Hepatocyte (in vitro differentiated cells): ENCODE results near the gene TSPEAR. TPM values are rescaled to one million over a fixed set of nuclear protein-coding genes. Genes with fewer than 3 reads are reported as not detected.

Source experiments
- DNase-seq: peaks from one replicate; pipeline ENCODE4 v3.0.0-alpha.2; 2016; ENCODE audit warnings: low spot score
- H2AFZ ChIP-seq: fragments of 200-600 bp; sonication (generic); 2 replicates; pipeline ENCODE4 v1.6.0; 2016; ENCODE audit warnings: antibody characterized with exemption, mild to moderate bottlenecking
- H3K27ac ChIP-seq: fragments of 200-600 bp; sonication (generic); 2 replicates; pipeline ENCODE4 v1.5.1; 2016; ENCODE audit warnings: mild to moderate bottlenecking
- H3K27me3 ChIP-seq: fragments of 200-600 bp; sonication (generic); 2 replicates; pipeline ENCODE4 v1.6.1; 2016
- H3K36me3 ChIP-seq: fragments of 200-600 bp; sonication (generic); replicated peaks from 2 replicates; pipeline ENCODE4 v1.5.1; 2016; ENCODE audit warnings: low read depth; ENCODE audit not compliant: insufficient read depth
- H3K4me1 ChIP-seq: fragments of 200-600 bp; sonication (generic); 2 replicates; pipeline ENCODE4 v1.5.1; 2016; ENCODE audit warnings: mild to moderate bottlenecking, moderate library complexity; ENCODE audit not compliant: insufficient read depth
- H3K4me2 ChIP-seq: fragments of 200-600 bp; sonication (generic); 2 replicates; pipeline ENCODE4 v1.6.0; 2016
- H3K4me3 ChIP-seq: fragments of 200-600 bp; sonication (generic); 2 replicates; pipeline ENCODE4 v1.5.1; 2016; ENCODE audit warnings: mild to moderate bottlenecking
- H3K79me2 ChIP-seq: fragments of 200-600 bp; sonication (generic); 2 replicates; pipeline ENCODE4 v1.6.0; 2017; ENCODE audit warnings: mild to moderate bottlenecking
- H3K9me2 ChIP-seq: fragments of 200-600 bp; sonication (generic); replicated peaks from 2 replicates; pipeline ENCODE4 v1.6.0; 2017; ENCODE audit warnings: mild to moderate bottlenecking; ENCODE audit not compliant: insufficient read depth
- H3K9me3 ChIP-seq: fragments of 200-600 bp; sonication (generic); 2 replicates; pipeline ENCODE4 v1.5.1; 2016; ENCODE audit warnings: low read depth, mild to moderate bottlenecking
- H4K20me1 ChIP-seq: fragments of 200-600 bp; sonication (generic); 2 replicates; pipeline ENCODE4 v1.6.0; 2016; ENCODE audit warnings: mild to moderate bottlenecking; ENCODE audit not compliant: insufficient read depth, poor library complexity, severe bottlenecking
- EZH2 ChIP-seq: fragments of 200-600 bp; sonication (generic); IDR thresholded peaks from 2 replicates; pipeline ENCODE4 v1.6.1; 2016; ENCODE audit warnings: antibody characterized with exemption, mild to moderate bottlenecking, borderline replicate concordance
- EZH2phosphoT487 ChIP-seq: fragments of 200-600 bp; sonication (generic); IDR thresholded peaks from one replicate; pipeline ENCODE4 v1.6.1; 2018; ENCODE audit warnings: antibody characterized with exemption, mild to moderate bottlenecking, low read depth, moderate library complexity; ENCODE audit not compliant: unreplicated experiment, severe bottlenecking
- WGBS: methylation state at CpG from one replicate; pipeline ENCODE4 v1.1.6; 2016; ENCODE audit warnings: low lambda C conversion rate; ENCODE audit errors: missing lambda C conversion rate; 5-methylcytosine and 5-hydroxymethylcytosine counted together
- polyA plus RNA-seq: library from polyadenylated mRNA; unstranded; fragments of >200 nt; fragmentation: Nextera tagmentation; extraction: Ambion mirVana; gene quantifications from 2 replicates; pipeline ENCODE4 v1.2.1, GENCODE V29; 2016
- total RNA-seq: library from RNA; depleted of rRNA; stranded (reverse); fragments of >200 nt; gene quantifications from 2 replicates; pipeline ENCODE4 v1.2.3, GENCODE V29; 2014
- TF ChIP-seq, protein P1 (sequence below): fragments of 200-600 bp; sonication (generic); IDR thresholded peaks from 2 replicates; pipeline ENCODE4 v1.5.1; 2016; ENCODE audit warnings: antibody characterized with exemption, mild to moderate bottlenecking; ENCODE audit not compliant: poor library complexity

Gene TSPEAR
- total and polyA plus RNA-seq, 2 experiments from 2014 or later: 0.35 TPM; not detected in 1

DNA sequence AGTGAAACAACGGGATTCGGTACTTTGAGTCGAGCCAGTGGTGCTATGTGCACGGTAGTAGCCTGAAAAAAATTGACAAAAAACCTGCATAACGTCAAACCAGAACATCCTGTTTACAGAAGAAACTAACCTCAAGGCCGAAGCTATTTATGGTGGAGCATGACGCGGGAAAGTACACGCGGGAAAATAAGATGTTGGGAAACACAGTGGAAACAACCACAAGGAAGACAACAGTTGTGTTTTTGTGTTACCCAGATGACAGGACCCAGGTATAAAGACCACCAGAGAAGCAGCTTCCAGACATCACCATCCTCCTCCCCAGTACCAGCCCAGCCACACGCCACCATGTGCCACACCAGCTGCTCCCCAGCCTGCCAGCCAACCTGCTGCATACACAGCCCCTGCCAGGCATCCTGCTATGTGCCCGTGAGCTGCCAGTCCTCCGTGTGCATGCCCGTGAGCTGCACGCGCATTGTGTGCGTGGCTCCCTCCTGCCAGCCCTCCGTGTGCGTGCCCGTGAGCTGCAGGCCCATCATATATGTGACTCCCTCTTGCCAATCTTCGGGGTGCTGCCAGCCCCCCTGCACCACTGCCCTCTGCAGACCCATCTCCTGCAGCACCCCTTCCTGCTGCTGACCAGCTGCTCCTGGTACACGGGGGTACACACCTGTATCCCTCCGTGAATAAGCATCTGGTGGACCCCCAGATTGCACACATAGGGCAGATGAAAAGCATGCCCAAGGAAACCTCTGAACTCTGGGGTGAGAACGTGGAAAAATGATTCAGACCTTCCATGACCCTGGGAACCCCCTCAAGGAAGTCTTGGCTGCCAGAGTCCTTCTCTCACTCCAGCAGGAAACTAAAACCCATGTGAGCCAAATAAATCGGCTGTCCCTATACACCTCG, 53.5 kb downstream of the TSPEAR start, which contains the start of gene KRTAP12-3:
KRTAP12-3 (plus strand) TSS at position 298 of the 906 bp plus-strand sequence; CDS start at position 346, 48 bp downstream.
- Histone ChIP-seq H3K4me2 (no peak within 1 kb of the TSS), H3K36me3 (no peaks in the 10 kb centered on the region), H2AFZ (no peak within 1 kb of the TSS), H3K9me2 (no peaks in the 10 kb centered on the region), H3K27ac (no peak within 1 kb of the TSS), H3K9me3 (no peaks in the 10 kb centered on the region), H3K4me3 (no peak within 1 kb of the TSS), H3K79me2 (no peaks in the 10 kb centered on the region), H4K20me1 (no peaks in the 10 kb centered on the region), H3K27me3 (no peaks in the 10 kb centered on the region), H3K4me1 (no peaks in the 10 kb centered on the region)
- TF ChIP-seq EZH2phosphoT487 (no peak), EZH2 (no peak)
- TF ChIP-seq, protein P1, sequence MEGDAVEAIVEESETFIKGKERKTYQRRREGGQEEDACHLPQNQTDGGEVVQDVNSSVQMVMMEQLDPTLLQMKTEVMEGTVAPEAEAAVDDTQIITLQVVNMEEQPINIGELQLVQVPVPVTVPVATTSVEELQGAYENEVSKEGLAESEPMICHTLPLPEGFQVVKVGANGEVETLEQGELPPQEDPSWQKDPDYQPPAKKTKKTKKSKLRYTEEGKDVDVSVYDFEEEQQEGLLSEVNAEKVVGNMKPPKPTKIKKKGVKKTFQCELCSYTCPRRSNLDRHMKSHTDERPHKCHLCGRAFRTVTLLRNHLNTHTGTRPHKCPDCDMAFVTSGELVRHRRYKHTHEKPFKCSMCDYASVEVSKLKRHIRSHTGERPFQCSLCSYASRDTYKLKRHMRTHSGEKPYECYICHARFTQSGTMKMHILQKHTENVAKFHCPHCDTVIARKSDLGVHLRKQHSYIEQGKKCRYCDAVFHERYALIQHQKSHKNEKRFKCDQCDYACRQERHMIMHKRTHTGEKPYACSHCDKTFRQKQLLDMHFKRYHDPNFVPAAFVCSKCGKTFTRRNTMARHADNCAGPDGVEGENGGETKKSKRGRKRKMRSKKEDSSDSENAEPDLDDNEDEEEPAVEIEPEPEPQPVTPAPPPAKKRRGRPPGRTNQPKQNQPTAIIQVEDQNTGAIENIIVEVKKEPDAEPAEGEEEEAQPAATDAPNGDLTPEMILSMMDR: no peak
- no peak for DNase-seq
- WGBS: 85% methylated on average over 26 of the region's 26 CpGs

DNA sequence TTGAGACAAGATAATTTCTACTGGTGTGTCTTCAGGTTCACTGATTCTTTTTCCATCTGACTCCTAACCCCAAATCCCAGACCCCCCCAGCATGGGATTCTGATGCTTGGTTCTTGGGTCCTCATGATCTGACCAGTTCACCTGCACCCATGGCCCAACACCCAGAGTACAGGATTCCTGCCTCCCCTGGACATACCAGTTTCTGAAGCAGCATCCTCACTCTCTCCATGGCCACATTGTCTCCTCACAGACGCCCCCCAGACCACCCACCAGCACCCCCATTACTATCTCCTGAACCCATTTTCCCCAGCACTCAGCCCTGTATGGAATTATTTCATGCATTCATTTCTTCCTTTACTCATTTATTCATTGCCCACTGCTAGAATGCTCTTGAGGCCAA, 54.5 kb downstream of the TSPEAR start:
- Histone ChIP-seq H4K20me1 (no peaks in the 10 kb centered on the region), H3K9me3 (no peaks in the 10 kb centered on the region), H3K4me3 (no peak overlapping the region), H3K27me3 (no peaks in the 10 kb centered on the region), H3K4me1 (no peaks in the 10 kb centered on the region), H2AFZ (no peak overlapping the region), H3K79me2 (no peaks in the 10 kb centered on the region), H3K9me2 (no peaks in the 10 kb centered on the region), H3K27ac (no peak overlapping the region), H3K36me3 (no peaks in the 10 kb centered on the region), H3K4me2 (no peak overlapping the region)
- DNase-seq: no peak
- TF ChIP-seq, protein P1: no peak
- TF ChIP-seq EZH2 (no peak), EZH2phosphoT487 (no peak)
- WGBS: 73% methylated on average over 1 of the region's 1 CpG

DNA sequence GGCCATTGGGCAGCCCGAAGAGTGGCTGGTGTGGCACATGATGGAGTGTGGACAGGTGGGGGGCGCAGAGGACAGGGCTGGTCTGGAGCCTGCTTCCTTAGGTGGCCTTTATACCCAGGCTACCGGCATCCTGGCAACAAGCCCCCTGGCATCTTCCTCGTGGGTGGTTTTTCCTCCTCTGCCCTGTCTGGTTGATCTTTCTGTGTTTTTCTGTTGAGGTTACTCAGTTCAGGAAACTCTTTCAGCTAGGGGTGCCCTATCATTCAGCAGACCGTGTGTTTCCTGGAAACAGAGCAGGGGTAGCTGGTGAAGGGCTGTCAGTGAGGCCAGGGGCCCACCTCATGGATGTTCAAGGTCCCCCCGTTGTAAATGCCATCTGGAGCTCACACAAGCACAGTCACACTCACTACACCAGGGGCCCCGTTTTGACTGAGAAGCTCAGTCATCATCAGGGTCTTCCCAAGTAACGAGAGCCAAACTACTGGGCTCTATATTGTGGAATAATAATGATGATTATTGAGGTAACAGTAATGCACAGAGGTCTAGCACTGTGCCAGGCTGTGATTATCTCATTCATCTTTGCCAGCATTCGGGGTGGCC, 56.7 kb downstream of the TSPEAR start, which contains the start of gene KRTAP12-4:
KRTAP12-4 (minus strand) TSS at position 84 of the 600 bp plus-strand sequence; CDS start at position 39, 45 bp downstream.
- H3K4me2 ChIP-seq: no peak within 1 kb of the TSS
- no peak for TF ChIP-seq EZH2phosphoT487
- TF ChIP-seq, protein P1: no peak
- TF ChIP-seq EZH2: no peak
- no peaks in the 10 kb centered on the region for H3K4me1 ChIP-seq
- H3K27ac ChIP-seq: no peak within 1 kb of the TSS
- no peaks in the 10 kb centered on the region for H3K79me2 ChIP-seq
- 84% methylated on average over 8 of the region's 9 CpGs for WGBS
- DNase-seq: no peak
- H3K9me3 ChIP-seq: no peaks in the 10 kb centered on the region
- H3K36me3 ChIP-seq: no peaks in the 10 kb centered on the region
- H3K27me3 ChIP-seq: no peaks in the 10 kb centered on the region
- H4K20me1 ChIP-seq: no peaks in the 10 kb centered on the region
- H2AFZ ChIP-seq: no peak within 1 kb of the TSS
- no peak within 1 kb of the TSS for H3K4me3 ChIP-seq
- no peaks in the 10 kb centered on the region for H3K9me2 ChIP-seq
